H1 (cell line): ENCODE measurements around the gene CENPX. TPM values are rescaled to one million over a fixed set of nuclear protein-coding genes. Genes with fewer than 3 reads are reported as not detected.

ENCODE experiments used
- ZNF274 ChIP-seq: IDR thresholded peaks from 2 replicates; pipeline ENCODE4 v1.7.0; 2012; ENCODE audit warnings: low read length, borderline replicate concordance; ENCODE audit errors: extremely low read depth
- polyA plus RNA-seq, 7 experiments: library from polyadenylated mRNA; depleted of rRNA in 3 of 7; stranded (reverse) in 5 of 7; unstranded in 2 of 7; fragments of >200 nt in 5 of 7; fragments of 200-250 nt in 2 of 7; gene quantifications; 1 replicate in 5 of 7; 2 replicates in 1 of 7; 4 replicates in 1 of 7; pipeline versions ENCODE4 v1.2.1 to v1.2.3, GENCODE V29; 2011 to 2013; ENCODE audit warnings: missing spikeins in 2 of 7, mixed read lengths in 2 of 7
- total RNA-seq: library from RNA; stranded (reverse); fragmentation: NEBNext Ultra II Directional; extraction: Animal tissue kit (Norgen Biotek cat#: 25700); gene quantifications from 2 replicates; pipeline ENCODE4 v1.2.1, GENCODE V29; 2021

Gene CENPX
- total and polyA plus RNA-seq, 2 of the 8 experiments (the other 6 are each of a cell fraction or from before 2014, with no cell fraction given), result 116 to 122 TPM

DNA sequence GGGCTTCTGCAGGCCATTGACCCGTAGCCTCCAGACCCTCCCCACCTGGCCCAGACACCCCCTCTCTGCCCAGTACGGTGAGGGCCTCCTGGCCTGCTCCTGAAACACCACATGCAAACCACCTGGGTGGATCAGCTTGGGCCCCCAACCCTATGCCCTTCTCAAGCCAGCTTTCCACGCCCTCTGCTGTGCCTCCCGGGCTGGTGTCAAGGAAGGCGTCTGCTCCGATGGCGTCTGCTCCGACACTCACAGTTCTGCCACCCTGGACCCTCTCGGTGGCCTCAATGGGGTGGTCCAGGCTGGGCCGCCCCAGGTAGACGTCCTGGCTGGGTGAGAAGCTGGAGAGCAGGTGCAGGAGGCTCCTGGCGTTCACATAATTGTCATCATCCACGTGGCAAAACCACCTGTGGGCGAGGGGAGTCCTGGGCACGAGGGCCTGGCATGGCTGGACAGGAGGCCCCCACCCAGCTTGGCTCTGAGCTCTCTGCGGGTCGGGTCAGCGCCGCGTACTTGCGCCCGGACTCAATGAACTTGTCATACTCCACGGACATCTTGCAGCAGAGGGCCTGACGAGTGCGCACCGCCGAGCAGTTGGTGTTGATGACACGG is 27.6 kb upstream of the CENPX start (continued):
- no peak for TF ChIP-seq ZNF274
- TF ChIP-seq, all 59 proteins: peak for 0
